ENCODE data around the gene CLDN20. TPM values are rescaled to one million over a fixed set of nuclear protein-coding genes. Genes with fewer than 3 reads are reported as not detected.
A peak's percentile ranks its signal among the peaks of the same experiment; 100 is the strongest.

CLDN20 gene
- total and polyA plus RNA-seq, 11 donors: 0.30 TPM; not detected in 10

- Histone ChIP-seq H3K4me3 (no peak overlapping the region), H3K27me3 (no peaks in the 10 kb centered on the region), H3K4me1 (peaks cover 0 to 30% (median 9%) of the 10 kb centered on the region in 12 donors), H3K36me3 (peaks cover 0 to 60% (median 45%) of the 10 kb centered on the region in 9 donors), H3K27ac (peak overlapping the region in 6 of 12 donors; percentile 11 to 61 (median 35)), H3K9me3 (no peaks in the 10 kb centered on the region)
- ATAC-seq: no peak
- WGBS, 4 donors: 95 to 97% (median 96%) methylated on average over 8 of the region's 8 CpGs
- no peak for DNase-seq
- no peak for TF ChIP-seq CTCF (IDR thresholded peaks at IDR 0.05)
- no peak for TF ChIP-seq POLR2A (IDR thresholded peaks at IDR 0.05)
- intact Hi-C loops (cut with DNase I): loop anchor here in 2 of 10 donors (5.0 to 10.0 kb wide), 2 partner anchors 75 to 318 kb away; no protein-coding TSS in a partner anchor
Observed at GRCh38 chr6:155252581-155252980, 11.2 kb upstream of the CLDN20 start.

DNA sequence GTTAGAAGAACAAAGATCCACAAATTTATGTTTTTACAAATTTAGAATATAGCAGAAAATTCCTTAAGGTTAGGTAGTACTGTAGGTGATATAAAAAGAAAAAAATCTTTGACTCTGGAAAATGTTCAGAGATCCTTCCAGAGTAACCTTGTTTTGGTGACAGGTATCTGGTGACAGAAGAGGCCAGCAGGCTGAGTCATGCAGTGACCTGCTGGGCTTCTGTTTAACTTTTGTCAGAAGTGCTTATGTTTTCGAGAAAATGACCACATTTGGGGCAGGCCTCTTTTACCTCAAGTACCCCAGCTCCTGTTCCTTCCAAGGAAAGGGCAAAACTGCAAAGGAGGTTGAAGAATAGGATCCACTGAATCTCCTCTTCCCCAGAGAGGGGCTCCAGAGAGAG, 10.5 kb upstream of the CLDN20 start:
- Histone ChIP-seq H3K27ac (peak overlapping the region in 11 of 12 donors; percentile 11 to 65 (median 36)), H3K4me1 (peaks cover 0 to 35% (median 9%) of the 10 kb centered on the region in 12 donors), H3K36me3 (peaks cover 0 to 67% (median 53%) of the 10 kb centered on the region in 9 donors), H3K9me3 (no peaks in the 10 kb centered on the region), H3K4me3 (no peak overlapping the region), H3K27me3 (no peaks in the 10 kb centered on the region)
- ATAC-seq: peak; percentile 30 to 61 (median 42)
- WGBS, 4 donors: 37 to 64% (median 48%) methylated on average over 1 of the region's 1 CpG
- TF ChIP-seq CTCF (IDR thresholded peaks at IDR 0.05) (no peak), POLR2A (IDR thresholded peaks at IDR 0.05) (no peak)
- intact Hi-C loops (cut with DNase I): loop anchor here in 2 of 10 donors (5.0 to 10.0 kb wide), 2 partner anchors 76 to 319 kb away; no protein-coding TSS in a partner anchor
- no peak for DNase-seq

- ATAC-seq: peak in 3 of 4 donors; percentile 35 to 57 (median 51)
- Histone ChIP-seq H3K9me3 (no peaks in the 10 kb centered on the region), H3K27ac (peak overlapping the region in 7 of 12 donors; percentile 8 to 65 (median 45)), H3K27me3 (no peaks in the 10 kb centered on the region), H3K4me1 (peaks cover 0 to 36% (median 9%) of the 10 kb centered on the region in 12 donors), H3K4me3 (no peak overlapping the region), H3K36me3 (peaks cover 0 to 75% (median 61%) of the 10 kb centered on the region in 9 donors)
- 68 to 81% (median 74%) methylated on average over 10 of the region's 10 CpGs for WGBS, 4 donors
- no peak for TF ChIP-seq POLR2A (IDR thresholded peaks at IDR 0.05)
- no peak for TF ChIP-seq CTCF (IDR thresholded peaks at IDR 0.05)
- intact Hi-C loops (cut with DNase I): loop anchor here in 2 of 10 donors (5.0 to 10.0 kb wide), 2 partner anchors 77 to 319 kb away; no protein-coding TSS in a partner anchor
- DNase-seq: no peak
Observed at GRCh38 chr6:155254139-155254538, 9.7 kb upstream of the CLDN20 start.

GRCh38 chr6:155256122-155256795, 7.6 kb upstream of the CLDN20 start:
- intact Hi-C loops (cut with DNase I): loop anchor here in 1 of 10 donors (10.0 kb wide), 1 partner anchor 321 kb away; no protein-coding TSS in a partner anchor
- TF ChIP-seq POLR2A (IDR thresholded peaks at IDR 0.05) (no peak), CTCF (IDR thresholded peaks at IDR 0.05) (no peak)

More at GRCh38 chr6:155256122-155256795, 7.6 kb upstream of the CLDN20 start:
- Histone ChIP-seq H3K9me3 (no peaks in the 10 kb centered on the region), H3K27me3 (no peaks in the 10 kb centered on the region), H3K4me3 (no peak overlapping the region), H3K4me1 (peaks cover 0 to 23% (median 3%) of the 10 kb centered on the region in 12 donors), H3K27ac (no peak overlapping the region), H3K36me3 (peaks cover 0 to 82% (median 71%) of the 10 kb centered on the region in 9 donors)
- peak in 3 of 4 donors; percentile 32 to 59 (median 38) for ATAC-seq
- DNase-seq: peak in 1 of 5 donors; percentile 43
- 52 to 71% (median 69%) methylated on average over 13 of the region's 13 CpGs for WGBS, 4 donors

Data from heart left ventricle (tissue), 16 donors.